K562 (cell line): Measurements from ENCODE around the gene CSKMT.

Source experiments
- BCL6 ChIP-seq: fragments of 250-450 bp; sonication (Bioruptor Pico); IDR thresholded peaks from 2 replicates; pipeline ENCODE4 v1.4.0; 2020
- EP300 ChIP-seq: IDR thresholded peaks from 2 replicates; pipeline ENCODE4 v1.6.1; 2012; ENCODE audit warnings: low read length, improper control_type of control experiment
- GTF2F1 ChIP-seq: IDR thresholded peaks from 2 replicates; pipeline ENCODE4 v1.6.1; 2011; ENCODE audit warnings: low read depth, low read length, improper control_type of control experiment
- MAX ChIP-seq: sonication (generic); formaldehyde crosslinking; IDR thresholded peaks from 2 replicates; pipeline ENCODE4 v1.9.0; 2022; ENCODE audit warnings: mild to moderate bottlenecking, missing genetic modification reagents
- NBN ChIP-seq: fragments of 450-650 bp; IDR thresholded peaks from 2 replicates; pipeline ENCODE4 v1.6.1; 2016; ENCODE audit warnings: low read depth, mild to moderate bottlenecking
- RBM39 ChIP-seq: fragments of 200-400 bp; formaldehyde crosslinking; optimal IDR thresholded peaks from 2 replicates; pipeline ENCODE3; 2018; ENCODE audit warnings: low read depth, low read length
- RCOR1 ChIP-seq, 2 experiments: IDR thresholded peaks; 2 replicates each; pipeline ENCODE4 v1.6.1; 2012; ENCODE audit warnings: low read depth in 2 of 2, low read length in 2 of 2, borderline replicate concordance in 1 of 2, improper control_type of control experiment in 1 of 2
- SFPQ ChIP-seq: fragments of 200-400 bp; formaldehyde crosslinking; IDR thresholded peaks from 2 replicates; pipeline ENCODE4 v1.6.1; 2017; ENCODE audit warnings: mild to moderate bottlenecking, low read depth, low read length, moderate library complexity
- TAF7 ChIP-seq: fragments of 450-650 bp; IDR thresholded peaks from 2 replicates; pipeline ENCODE4 v1.6.1; 2016; ENCODE audit warnings: missing genetic modification characterization, missing compliant biosample characterization
- ZNF79 ChIP-seq: fragments of 250-450 bp; sonication (Bioruptor Pico); IDR thresholded peaks from 2 replicates; pipeline ENCODE4 v1.4.0; 2020; ENCODE audit warnings: low read depth, mild to moderate bottlenecking, moderate library complexity
- TF ChIP-seq, protein P1 (sequence below), 3 experiments: IDR thresholded peaks in 2 of 3; conservative IDR thresholded peaks in 1 of 3; 2 replicates each; pipeline ENCODE4 v1.5.1; 2011 to 2012; ENCODE audit warnings: low read length in 3 of 3, mild to moderate bottlenecking in 3 of 3, control low read depth in 2 of 3, improper control_type of control experiment in 1 of 3, inconsistent platforms in 1 of 3, low read depth in 1 of 3, mixed read lengths in 1 of 3, moderate library complexity in 1 of 3; ENCODE audit not compliant: insufficient read depth in 2 of 3
- TF ChIP-seq, protein P2 (sequence below): fragments of 200-800 bp; sonication (Bioruptor generic); IDR thresholded peaks from 2 replicates; pipeline ENCODE4 v1.6.1; 2016; ENCODE audit warnings: missing genetic modification characterization, missing compliant biosample characterization

GRCh38 chr11:62654297-62654696 lies 10.8 kb upstream of the CSKMT start:
- TF ChIP-seq NBN: no peak
- TF ChIP-seq, protein P1, sequence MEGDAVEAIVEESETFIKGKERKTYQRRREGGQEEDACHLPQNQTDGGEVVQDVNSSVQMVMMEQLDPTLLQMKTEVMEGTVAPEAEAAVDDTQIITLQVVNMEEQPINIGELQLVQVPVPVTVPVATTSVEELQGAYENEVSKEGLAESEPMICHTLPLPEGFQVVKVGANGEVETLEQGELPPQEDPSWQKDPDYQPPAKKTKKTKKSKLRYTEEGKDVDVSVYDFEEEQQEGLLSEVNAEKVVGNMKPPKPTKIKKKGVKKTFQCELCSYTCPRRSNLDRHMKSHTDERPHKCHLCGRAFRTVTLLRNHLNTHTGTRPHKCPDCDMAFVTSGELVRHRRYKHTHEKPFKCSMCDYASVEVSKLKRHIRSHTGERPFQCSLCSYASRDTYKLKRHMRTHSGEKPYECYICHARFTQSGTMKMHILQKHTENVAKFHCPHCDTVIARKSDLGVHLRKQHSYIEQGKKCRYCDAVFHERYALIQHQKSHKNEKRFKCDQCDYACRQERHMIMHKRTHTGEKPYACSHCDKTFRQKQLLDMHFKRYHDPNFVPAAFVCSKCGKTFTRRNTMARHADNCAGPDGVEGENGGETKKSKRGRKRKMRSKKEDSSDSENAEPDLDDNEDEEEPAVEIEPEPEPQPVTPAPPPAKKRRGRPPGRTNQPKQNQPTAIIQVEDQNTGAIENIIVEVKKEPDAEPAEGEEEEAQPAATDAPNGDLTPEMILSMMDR (IDR thresholded peaks at IDR 0.05 in 2 of 3, conservative IDR thresholded peaks at IDR 0.05 in 1 of 3; ENCODE audit: insufficient read depth in 2 of 3, low read depth in 1 of 3, low read length in 3 of 3): no peak
- no peak for TF ChIP-seq RCOR1 (IDR thresholded peaks at IDR 0.05; ENCODE audit: borderline replicate concordance in 1 of 2, low read depth in 2 of 2, low read length in 2 of 2)
- TF ChIP-seq SFPQ: no peak
- TF ChIP-seq, protein P2, sequence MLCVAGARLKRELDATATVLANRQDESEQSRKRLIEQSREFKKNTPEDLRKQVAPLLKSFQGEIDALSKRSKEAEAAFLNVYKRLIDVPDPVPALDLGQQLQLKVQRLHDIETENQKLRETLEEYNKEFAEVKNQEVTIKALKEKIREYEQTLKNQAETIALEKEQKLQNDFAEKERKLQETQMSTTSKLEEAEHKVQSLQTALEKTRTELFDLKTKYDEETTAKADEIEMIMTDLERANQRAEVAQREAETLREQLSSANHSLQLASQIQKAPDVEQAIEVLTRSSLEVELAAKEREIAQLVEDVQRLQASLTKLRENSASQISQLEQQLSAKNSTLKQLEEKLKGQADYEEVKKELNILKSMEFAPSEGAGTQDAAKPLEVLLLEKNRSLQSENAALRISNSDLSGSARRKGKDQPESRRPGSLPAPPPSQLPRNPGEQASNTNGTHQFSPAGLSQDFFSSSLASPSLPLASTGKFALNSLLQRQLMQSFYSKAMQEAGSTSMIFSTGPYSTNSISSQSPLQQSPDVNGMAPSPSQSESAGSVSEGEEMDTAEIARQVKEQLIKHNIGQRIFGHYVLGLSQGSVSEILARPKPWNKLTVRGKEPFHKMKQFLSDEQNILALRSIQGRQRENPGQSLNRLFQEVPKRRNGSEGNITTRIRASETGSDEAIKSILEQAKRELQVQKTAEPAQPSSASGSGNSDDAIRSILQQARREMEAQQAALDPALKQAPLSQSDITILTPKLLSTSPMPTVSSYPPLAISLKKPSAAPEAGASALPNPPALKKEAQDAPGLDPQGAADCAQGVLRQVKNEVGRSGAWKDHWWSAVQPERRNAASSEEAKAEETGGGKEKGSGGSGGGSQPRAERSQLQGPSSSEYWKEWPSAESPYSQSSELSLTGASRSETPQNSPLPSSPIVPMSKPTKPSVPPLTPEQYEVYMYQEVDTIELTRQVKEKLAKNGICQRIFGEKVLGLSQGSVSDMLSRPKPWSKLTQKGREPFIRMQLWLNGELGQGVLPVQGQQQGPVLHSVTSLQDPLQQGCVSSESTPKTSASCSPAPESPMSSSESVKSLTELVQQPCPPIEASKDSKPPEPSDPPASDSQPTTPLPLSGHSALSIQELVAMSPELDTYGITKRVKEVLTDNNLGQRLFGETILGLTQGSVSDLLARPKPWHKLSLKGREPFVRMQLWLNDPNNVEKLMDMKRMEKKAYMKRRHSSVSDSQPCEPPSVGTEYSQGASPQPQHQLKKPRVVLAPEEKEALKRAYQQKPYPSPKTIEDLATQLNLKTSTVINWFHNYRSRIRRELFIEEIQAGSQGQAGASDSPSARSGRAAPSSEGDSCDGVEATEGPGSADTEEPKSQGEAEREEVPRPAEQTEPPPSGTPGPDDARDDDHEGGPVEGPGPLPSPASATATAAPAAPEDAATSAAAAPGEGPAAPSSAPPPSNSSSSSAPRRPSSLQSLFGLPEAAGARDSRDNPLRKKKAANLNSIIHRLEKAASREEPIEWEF: no peak
- no peak for TF ChIP-seq BCL6 (CRISPR knock-in tag)
- TF ChIP-seq ZNF79 (CRISPR knock-in tag): no peak
- TF ChIP-seq RBM39: no peak
- TF ChIP-seq EP300: no peak
- TF ChIP-seq MAX (CRISPR knock-in tag): no peak
- TF ChIP-seq GTF2F1: no peak
- no peak for TF ChIP-seq TAF7 (tag)
